SU-DHL-6 (cell line): ENCODE data around the gene CDC20.

Source experiments
- H2AFZ ChIP-seq: fragments of 200-600 bp; sonication (generic); 2 replicates; pipeline ENCODE4 v1.6.1; 2014; ENCODE audit warnings: low read depth, mild to moderate bottlenecking, moderate library complexity, mixed read lengths, antibody characterized with exemption, low read length; ENCODE audit not compliant: severe bottlenecking
- H3F3A ChIP-seq: fragments of 200-600 bp; shearing (Covaris generic); 2 replicates; pipeline ENCODE4 v1.6.0; 2016; ENCODE audit warnings: antibody characterized with exemption, mild to moderate bottlenecking; ENCODE audit not compliant: insufficient read depth
- H3K27ac ChIP-seq: fragments of 200-600 bp; sonication (generic); 2 replicates; pipeline ENCODE4 v1.5.1; 2016; ENCODE audit warnings: low read depth, mild to moderate bottlenecking, low read length, moderate library complexity, mixed read lengths
- H3K27me3 ChIP-seq: fragments of 200-600 bp; sonication (generic), shearing (Covaris generic); 2 replicates; pipeline ENCODE4 v1.6.0; 2014; ENCODE audit warnings: mild to moderate bottlenecking, low read length
- H3K36me3 ChIP-seq: fragments of 200-600 bp; sonication (generic); 2 replicates; pipeline ENCODE4 v1.6.1; 2014; ENCODE audit warnings: mild to moderate bottlenecking, low read length, mixed read lengths
- H3K4me2 ChIP-seq: fragments of 300-600, 200-600 bp; shearing (Covaris generic), sonication (generic); 2 replicates; pipeline ENCODE4 v1.6.0; 2014; ENCODE audit warnings: low read length, low read depth, mild to moderate bottlenecking; ENCODE audit not compliant: poor library complexity, severe bottlenecking
- H3K4me3 ChIP-seq: fragments of 200-600 bp; sonication (generic); 2 replicates; pipeline ENCODE4 v1.5.1; 2014; ENCODE audit warnings: antibody characterized with exemption, low read length, mild to moderate bottlenecking, mixed read lengths; ENCODE audit not compliant: insufficient read depth, poor library complexity, severe bottlenecking
- H3K79me2 ChIP-seq: fragments of 200-600 bp; sonication (generic); 2 replicates; pipeline ENCODE4 v1.6.1; 2014; ENCODE audit warnings: mild to moderate bottlenecking, low read length, moderate library complexity; ENCODE audit not compliant: insufficient read depth
- H3K9ac ChIP-seq: fragments of 200-600 bp; sonication (generic); 2 replicates; pipeline ENCODE4 v1.7.0; 2014; ENCODE audit warnings: mild to moderate bottlenecking, low read length
- H3K9me2 ChIP-seq: fragments of 200-600 bp; sonication (generic); replicated peaks from 2 replicates; pipeline ENCODE4 v1.6.1; 2014; ENCODE audit warnings: low read length; ENCODE audit not compliant: insufficient read depth
- H3K9me3 ChIP-seq: fragments of 200-600 bp; sonication (generic); 2 replicates; pipeline ENCODE4 v1.6.1; 2014; ENCODE audit warnings: low read length, mixed read lengths; ENCODE audit not compliant: insufficient read depth
- H4K20me1 ChIP-seq: fragments of 200-600 bp; sonication (generic); 2 replicates; pipeline ENCODE4 v1.6.1; 2014; ENCODE audit warnings: low read depth, mild to moderate bottlenecking, antibody characterized with exemption, low read length, moderate library complexity, mixed read lengths
- CTCF ChIP-seq: fragments of 200-600 bp; sonication (generic); IDR thresholded peaks from one replicate; pipeline ENCODE4 v1.5.1; 2017; ENCODE audit warnings: antibody characterized with exemption, mild to moderate bottlenecking, low read length, moderate library complexity; ENCODE audit not compliant: insufficient read depth, poor library complexity, severe bottlenecking
- EZH2phosphoT487 ChIP-seq: fragments of 200-600 bp; sonication (generic), shearing (Covaris generic); conservative IDR thresholded peaks from 2 replicates; pipeline ENCODE4 v1.6.1; 2018; ENCODE audit warnings: mild to moderate bottlenecking, antibody characterized with exemption, low read length, moderate library complexity, mixed read lengths

The CDC20 gene

GRCh38 chr1:43316738-43317520 is 41.9 kb upstream of the CDC20 start:
- H4K20me1 ChIP-seq: no peaks in the 10 kb centered on the region
- H3K9me2 ChIP-seq: no peaks in the 10 kb centered on the region
- TF ChIP-seq CTCF: no peak
- no peak for TF ChIP-seq EZH2phosphoT487
- H3K4me2 ChIP-seq: no peak overlapping the region
- H3K79me2 ChIP-seq: no peaks in the 10 kb centered on the region
- no peak overlapping the region for H3K4me3 ChIP-seq
- H3K27me3 ChIP-seq: no peaks in the 10 kb centered on the region
- no peaks in the 10 kb centered on the region for H3F3A ChIP-seq
- H3K9ac ChIP-seq: no peak overlapping the region
- no peak overlapping the region for H2AFZ ChIP-seq
- H3K36me3 ChIP-seq: no peaks in the 10 kb centered on the region
- no peaks in the 10 kb centered on the region for H3K9me3 ChIP-seq
- no peak overlapping the region for H3K27ac ChIP-seq

- no peak overlapping the region for H3K9ac ChIP-seq
- no peaks in the 10 kb centered on the region for H4K20me1 ChIP-seq
- H3K79me2 ChIP-seq: no peaks in the 10 kb centered on the region
- TF ChIP-seq EZH2phosphoT487 (no peak), CTCF (no peak)
- no peak overlapping the region for H3K4me3 ChIP-seq
- no peak overlapping the region for H3K27ac ChIP-seq
- no peaks in the 10 kb centered on the region for H3K36me3 ChIP-seq
- H3K27me3 ChIP-seq: no peaks in the 10 kb centered on the region
- H3K4me2 ChIP-seq: no peak overlapping the region
- H3K9me3 ChIP-seq: no peaks in the 10 kb centered on the region
- H2AFZ ChIP-seq: no peak overlapping the region
- H3F3A ChIP-seq: no peaks in the 10 kb centered on the region
- H3K9me2 ChIP-seq: no peaks in the 10 kb centered on the region
Observed at GRCh38 chr1:43317817-43318471, 40.8 kb upstream of the CDC20 start.

- TF ChIP-seq EZH2phosphoT487 (no peak), CTCF (no peak)
- Histone ChIP-seq H4K20me1 (no peaks in the 10 kb centered on the region), H3K4me2 (no peak overlapping the region), H3K27me3 (no peaks in the 10 kb centered on the region), H3K79me2 (no peaks in the 10 kb centered on the region), H3K27ac (no peak overlapping the region), H2AFZ (no peak overlapping the region), H3K9me2 (no peaks in the 10 kb centered on the region), H3K9ac (no peak overlapping the region), H3K36me3 (no peaks in the 10 kb centered on the region), H3K4me3 (no peak overlapping the region), H3F3A (no peaks in the 10 kb centered on the region), H3K9me3 (no peaks in the 10 kb centered on the region)
Observed at GRCh38 chr1:43318831-43319230, 40.0 kb upstream of the CDC20 start.
